ENCODE data around the gene ARID1B. TPM values are rescaled to one million over a fixed set of nuclear protein-coding genes. Genes with fewer than 3 reads are reported as not detected.

ARID1B gene
- polyA plus RNA-seq, 4 donors: 7.3 to 43.5 (median 17.0) TPM

DNA sequence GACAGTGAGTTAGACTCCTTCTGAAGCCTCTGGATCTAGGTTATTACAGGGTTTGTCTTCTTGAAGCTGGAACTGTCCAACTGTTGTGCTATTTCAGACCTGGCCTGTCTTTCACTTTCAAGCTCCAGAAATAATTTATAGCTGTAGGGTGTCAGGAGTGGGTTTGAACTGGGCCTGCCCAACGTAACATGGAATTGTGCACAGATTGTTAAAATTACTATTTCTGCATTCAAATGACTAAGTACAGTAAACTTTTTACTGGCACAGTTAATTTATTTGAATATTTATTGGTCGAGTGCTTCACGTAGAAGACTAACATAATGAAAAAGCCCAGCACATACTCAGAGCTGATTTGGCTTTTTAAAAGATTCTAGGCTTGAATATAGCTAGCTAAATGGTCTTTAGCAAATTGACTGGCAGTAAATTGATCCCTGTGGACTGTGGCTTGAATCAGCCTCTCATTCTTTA lies 74.3 kb downstream of the ARID1B start:
- peaks cover 0 to 4% (median 0%) of the 10 kb centered on the region in 3 donors for H3K36me3 ChIP-seq (ENCODE audit: control insufficient read depth in 3 of 3, insufficient read depth in 2 of 3, low read depth in 1 of 3, low read length in 3 of 3)
- FAIRE-seq (no peak), DNase-seq (no peak)
- H3K4me3 ChIP-seq (ENCODE audit: low read depth in 1 of 3, low read length in 3 of 3): no peak overlapping the region
- peaks cover 0 to 22% (median 4%) of the 10 kb centered on the region in 3 donors for H3K4me1 ChIP-seq (ENCODE audit: control insufficient read depth in 3 of 3, insufficient read depth in 2 of 3, low read depth in 1 of 3, low read length in 2 of 3)
- H3K9me3 ChIP-seq (ENCODE audit: control insufficient read depth in 2 of 2, insufficient read depth in 1 of 2, low read depth in 1 of 2, low read length in 1 of 2): no peaks in the 10 kb centered on the region
- WGBS, 3 donors: 58 to 72% (median 69%) methylated on average over 3 of the region's 3 CpGs
- no peaks in the 10 kb centered on the region for H3K27me3 ChIP-seq (ENCODE audit: control insufficient read depth in 3 of 3, insufficient read depth in 3 of 3, low read length in 3 of 3)
- H3K27ac ChIP-seq (ENCODE audit: low read depth in 1 of 3, low read length in 2 of 3): no peak overlapping the region

DNA sequence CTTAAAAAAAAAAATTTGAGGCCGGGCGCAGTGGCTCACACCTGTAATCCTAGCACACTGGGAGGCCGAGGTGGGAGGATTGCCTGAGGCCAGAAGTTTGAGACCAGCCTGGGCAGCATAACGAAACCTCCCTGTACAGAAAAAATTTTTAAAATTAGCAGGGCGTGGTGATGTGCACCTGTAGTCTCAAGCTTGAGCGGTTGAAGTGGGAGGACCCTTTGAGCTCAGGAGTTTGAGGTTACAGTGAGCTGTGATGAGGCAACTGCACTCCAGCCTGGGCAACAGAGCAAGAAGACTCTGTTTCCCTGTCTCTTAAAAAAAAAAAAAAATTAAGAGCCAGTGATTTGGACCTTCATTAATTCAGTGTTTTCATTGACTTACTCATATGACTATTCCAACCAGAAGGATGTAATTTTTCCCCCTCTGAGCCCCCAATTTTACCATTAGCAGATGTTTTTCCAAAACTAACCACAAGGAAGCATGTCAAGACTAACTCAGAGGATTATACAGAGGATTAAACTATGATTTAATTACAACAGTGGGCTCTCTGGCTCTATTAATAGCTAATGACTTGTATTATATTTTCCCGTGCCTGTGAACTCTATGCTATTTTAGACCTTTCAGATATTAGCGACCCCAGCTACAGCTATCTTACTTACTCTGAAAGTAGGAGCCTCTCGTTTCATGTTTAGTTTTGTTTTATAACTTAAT lies 75.1 kb downstream of the ARID1B start:
- FAIRE-seq (no peak), DNase-seq (no peak)
- Histone ChIP-seq H3K9me3 (ENCODE audit: control insufficient read depth in 2 of 2, insufficient read depth in 1 of 2, low read depth in 1 of 2, low read length in 1 of 2) (no peaks in the 10 kb centered on the region), H3K27me3 (ENCODE audit: control insufficient read depth in 3 of 3, insufficient read depth in 3 of 3, low read length in 3 of 3) (no peaks in the 10 kb centered on the region), H3K27ac (ENCODE audit: low read depth in 1 of 3, low read length in 2 of 3) (no peak overlapping the region), H3K4me1 (ENCODE audit: control insufficient read depth in 3 of 3, insufficient read depth in 2 of 3, low read depth in 1 of 3, low read length in 2 of 3) (peaks cover 0 to 22% (median 4%) of the 10 kb centered on the region in 3 donors), H3K4me3 (ENCODE audit: low read depth in 1 of 3, low read length in 3 of 3) (no peak overlapping the region), H3K36me3 (ENCODE audit: control insufficient read depth in 3 of 3, insufficient read depth in 2 of 3, low read depth in 1 of 3, low read length in 3 of 3) (peaks cover 0 to 3% (median 0%) of the 10 kb centered on the region in 3 donors)
- 76 to 82% (median 77%) methylated on average over 9 of the region's 9 CpGs for WGBS, 3 donors

DNA sequence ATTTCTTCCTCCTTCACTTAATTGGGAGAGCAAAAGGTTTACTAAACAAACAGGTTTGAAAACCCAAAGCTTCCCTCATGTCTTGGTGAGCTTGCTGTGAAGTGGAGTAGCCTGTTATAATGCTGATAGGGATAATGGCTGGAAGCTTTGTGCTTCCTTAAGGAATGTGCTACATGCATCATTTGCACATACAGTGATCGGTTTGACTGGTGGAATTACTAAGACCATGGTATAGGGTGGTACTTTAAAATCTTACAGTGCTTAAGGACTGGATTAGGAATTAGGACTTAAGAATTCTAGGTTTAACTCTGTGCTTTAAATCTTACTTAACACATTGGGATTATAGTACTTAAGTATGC lies 75.7 kb downstream of the ARID1B start:
- no peak for FAIRE-seq
- Histone ChIP-seq H3K4me3 (ENCODE audit: low read depth in 1 of 3, low read length in 3 of 3) (no peak overlapping the region), H3K27me3 (ENCODE audit: control insufficient read depth in 3 of 3, insufficient read depth in 3 of 3, low read length in 3 of 3) (no peaks in the 10 kb centered on the region), H3K4me1 (ENCODE audit: control insufficient read depth in 3 of 3, insufficient read depth in 2 of 3, low read depth in 1 of 3, low read length in 2 of 3) (peaks cover 0 to 20% (median 4%) of the 10 kb centered on the region in 3 donors), H3K27ac (ENCODE audit: low read depth in 1 of 3, low read length in 2 of 3) (no peak overlapping the region), H3K36me3 (ENCODE audit: control insufficient read depth in 3 of 3, insufficient read depth in 2 of 3, low read depth in 1 of 3, low read length in 3 of 3) (peaks cover 0 to 3% (median 0%) of the 10 kb centered on the region in 3 donors), H3K9me3 (ENCODE audit: control insufficient read depth in 2 of 2, insufficient read depth in 1 of 2, low read depth in 1 of 2, low read length in 1 of 2) (no peaks in the 10 kb centered on the region)
- no peak for DNase-seq
- 83 to 97% (median 89%) methylated on average over 1 of the region's 1 CpG for WGBS, 3 donors

DNA sequence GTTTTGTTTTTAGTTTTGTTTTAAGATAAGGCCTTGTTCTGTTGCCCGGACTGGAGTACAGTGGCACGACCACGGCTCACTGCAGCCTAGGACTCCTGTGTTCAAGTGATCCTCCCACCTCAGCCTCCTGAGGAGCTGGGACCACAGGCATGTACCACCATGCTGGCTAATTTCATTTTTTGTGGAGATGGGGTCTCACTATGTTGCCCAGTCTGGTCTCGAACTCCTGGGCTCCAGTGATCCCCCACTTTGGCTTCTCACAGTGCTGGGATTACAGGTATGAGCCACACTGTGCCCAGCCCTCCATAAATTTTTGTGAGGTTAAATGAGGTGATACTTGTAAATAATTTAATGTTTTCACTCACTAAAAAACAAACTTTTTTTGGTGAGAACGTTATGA lies 76.6 kb downstream of the ARID1B start:
- Histone ChIP-seq H3K27ac (ENCODE audit: low read depth in 1 of 3, low read length in 2 of 3) (no peak overlapping the region), H3K27me3 (ENCODE audit: control insufficient read depth in 3 of 3, insufficient read depth in 3 of 3, low read length in 3 of 3) (no peaks in the 10 kb centered on the region), H3K4me3 (ENCODE audit: low read depth in 1 of 3, low read length in 3 of 3) (no peak overlapping the region), H3K9me3 (ENCODE audit: control insufficient read depth in 2 of 2, insufficient read depth in 1 of 2, low read depth in 1 of 2, low read length in 1 of 2) (no peaks in the 10 kb centered on the region), H3K4me1 (ENCODE audit: control insufficient read depth in 3 of 3, insufficient read depth in 2 of 3, low read depth in 1 of 3, low read length in 2 of 3) (peaks cover 0 to 20% (median 4%) of the 10 kb centered on the region in 3 donors), H3K36me3 (ENCODE audit: control insufficient read depth in 3 of 3, insufficient read depth in 2 of 3, low read depth in 1 of 3, low read length in 3 of 3) (peaks cover 0 to 3% (median 0%) of the 10 kb centered on the region in 3 donors)
- FAIRE-seq: no peak
- WGBS, 3 donors: 90 to 94% (median 90%) methylated on average over 5 of the region's 5 CpGs
- no peak for DNase-seq

DNA sequence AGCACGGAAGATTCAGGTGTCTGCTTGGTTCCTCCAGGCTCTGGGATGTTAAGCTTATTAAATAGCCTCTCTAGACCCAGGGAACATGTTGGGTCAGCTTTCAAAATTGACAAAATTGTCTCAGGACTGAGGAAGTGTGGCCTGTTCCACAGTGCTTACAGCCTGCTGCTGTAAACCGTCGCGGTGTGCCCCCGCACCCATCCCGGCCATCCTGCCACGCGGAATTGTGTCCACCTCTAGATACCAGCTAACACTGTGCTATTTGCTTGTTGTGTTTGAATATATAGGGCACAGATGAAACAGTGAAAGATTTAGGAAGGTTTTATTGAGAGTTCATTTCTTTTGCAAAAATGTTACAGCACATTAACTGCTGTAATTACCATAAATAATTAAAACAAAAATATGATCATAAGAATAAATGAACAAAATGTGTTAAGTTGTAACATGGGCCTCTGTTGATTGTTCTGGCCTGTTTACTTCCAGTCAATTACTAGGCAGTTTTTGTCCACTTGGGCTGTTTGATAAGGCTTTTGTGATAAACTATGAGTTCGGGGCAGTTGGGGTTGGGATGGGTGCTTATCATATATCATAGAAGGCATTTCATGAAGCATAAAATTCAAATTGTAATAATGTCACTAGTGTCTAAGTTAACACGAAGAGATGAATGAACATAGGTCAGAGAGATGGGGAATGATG lies 77.4 kb downstream of the ARID1B start:
- H3K9me3 ChIP-seq (ENCODE audit: control insufficient read depth in 2 of 2, insufficient read depth in 1 of 2, low read depth in 1 of 2, low read length in 1 of 2): no peaks in the 10 kb centered on the region
- no peaks in the 10 kb centered on the region for H3K27me3 ChIP-seq (ENCODE audit: control insufficient read depth in 3 of 3, insufficient read depth in 3 of 3, low read length in 3 of 3)
- DNase-seq: no peak
- no peak overlapping the region for H3K27ac ChIP-seq (ENCODE audit: low read depth in 1 of 3, low read length in 2 of 3)
- H3K4me3 ChIP-seq (ENCODE audit: low read depth in 1 of 3, low read length in 3 of 3): no peak overlapping the region
- no peak for FAIRE-seq
- H3K4me1 ChIP-seq (ENCODE audit: control insufficient read depth in 3 of 3, insufficient read depth in 2 of 3, low read depth in 1 of 3, low read length in 2 of 3): peaks cover 0 to 20% (median 4%) of the 10 kb centered on the region in 3 donors
- 91 to 93% (median 92%) methylated on average over 10 of the region's 10 CpGs for WGBS, 3 donors
- peaks cover 0 to 3% (median 0%) of the 10 kb centered on the region in 3 donors for H3K36me3 ChIP-seq (ENCODE audit: control insufficient read depth in 3 of 3, insufficient read depth in 2 of 3, low read depth in 1 of 3, low read length in 3 of 3)

DNA sequence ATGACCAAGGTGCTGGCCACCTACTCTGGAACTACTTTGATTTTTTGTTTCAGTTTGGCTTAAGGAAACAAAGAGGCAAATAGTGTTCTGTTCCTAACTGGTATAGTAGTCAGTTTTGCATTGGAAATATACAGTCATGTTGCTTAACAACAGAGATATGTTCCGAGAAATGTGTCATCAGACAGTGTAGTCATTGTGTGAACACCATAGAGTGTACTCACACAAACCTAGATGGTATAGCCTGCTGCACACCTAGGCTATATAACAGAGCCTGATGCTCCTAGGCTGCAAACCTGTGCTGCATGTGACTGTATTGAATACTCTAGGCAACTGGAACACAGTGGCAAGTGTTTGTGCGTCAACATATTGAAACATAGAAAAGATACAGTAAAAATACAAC lies 80.4 kb downstream of the ARID1B start:
- WGBS, 3 donors: 89 to 91% (median 90%) methylated on average over 2 of the region's 2 CpGs
- Histone ChIP-seq H3K36me3 (ENCODE audit: control insufficient read depth in 3 of 3, insufficient read depth in 2 of 3, low read depth in 1 of 3, low read length in 3 of 3) (peaks cover 0 to 3% (median 0%) of the 10 kb centered on the region in 3 donors), H3K4me3 (ENCODE audit: low read depth in 1 of 3, low read length in 3 of 3) (no peak overlapping the region), H3K27me3 (ENCODE audit: control insufficient read depth in 3 of 3, insufficient read depth in 3 of 3, low read length in 3 of 3) (no peaks in the 10 kb centered on the region), H3K4me1 (ENCODE audit: control insufficient read depth in 3 of 3, insufficient read depth in 2 of 3, low read depth in 1 of 3, low read length in 2 of 3) (peaks cover 0 to 11% (median 0%) of the 10 kb centered on the region in 3 donors), H3K9me3 (ENCODE audit: control insufficient read depth in 2 of 2, insufficient read depth in 1 of 2, low read depth in 1 of 2, low read length in 1 of 2) (no peaks in the 10 kb centered on the region), H3K27ac (ENCODE audit: low read depth in 1 of 3, low read length in 2 of 3) (no peak overlapping the region)
- no peak for FAIRE-seq
- no peak for DNase-seq

DNA sequence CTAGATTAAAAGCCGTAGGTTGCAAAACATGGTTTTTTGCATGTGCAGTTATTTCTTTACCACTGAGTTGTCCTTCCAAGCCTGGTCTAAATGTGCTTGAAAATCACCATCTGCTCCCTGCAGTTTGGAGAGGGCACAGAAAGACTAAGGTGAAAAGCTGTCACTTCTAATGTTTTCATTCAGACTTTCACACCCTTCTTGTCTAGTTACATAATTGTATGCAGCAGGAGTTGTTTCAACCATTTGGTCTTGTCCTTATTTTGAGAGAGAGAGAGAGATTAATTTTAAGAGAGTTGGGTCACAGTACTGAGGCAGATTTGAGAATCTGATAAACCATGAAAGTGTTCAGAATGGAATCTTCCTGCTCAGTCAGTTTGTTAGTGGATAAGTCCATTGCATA lies 82.5 kb downstream of the ARID1B start:
- FAIRE-seq: no peak
- Histone ChIP-seq H3K27ac (ENCODE audit: low read depth in 1 of 3, low read length in 2 of 3) (no peak overlapping the region), H3K27me3 (ENCODE audit: control insufficient read depth in 3 of 3, insufficient read depth in 3 of 3, low read length in 3 of 3) (no peaks in the 10 kb centered on the region), H3K36me3 (ENCODE audit: control insufficient read depth in 3 of 3, insufficient read depth in 2 of 3, low read depth in 1 of 3, low read length in 3 of 3) (no peaks in the 10 kb centered on the region), H3K4me1 (ENCODE audit: control insufficient read depth in 3 of 3, insufficient read depth in 2 of 3, low read depth in 1 of 3, low read length in 2 of 3) (peaks cover 0 to 13% (median 0%) of the 10 kb centered on the region in 3 donors), H3K4me3 (ENCODE audit: low read depth in 1 of 3, low read length in 3 of 3) (no peak overlapping the region), H3K9me3 (ENCODE audit: control insufficient read depth in 2 of 2, insufficient read depth in 1 of 2, low read depth in 1 of 2, low read length in 1 of 2) (no peaks in the 10 kb centered on the region)
- DNase-seq: no peak
- 83 to 96% (median 94%) methylated on average over 1 of the region's 1 CpG for WGBS, 3 donors

DNA sequence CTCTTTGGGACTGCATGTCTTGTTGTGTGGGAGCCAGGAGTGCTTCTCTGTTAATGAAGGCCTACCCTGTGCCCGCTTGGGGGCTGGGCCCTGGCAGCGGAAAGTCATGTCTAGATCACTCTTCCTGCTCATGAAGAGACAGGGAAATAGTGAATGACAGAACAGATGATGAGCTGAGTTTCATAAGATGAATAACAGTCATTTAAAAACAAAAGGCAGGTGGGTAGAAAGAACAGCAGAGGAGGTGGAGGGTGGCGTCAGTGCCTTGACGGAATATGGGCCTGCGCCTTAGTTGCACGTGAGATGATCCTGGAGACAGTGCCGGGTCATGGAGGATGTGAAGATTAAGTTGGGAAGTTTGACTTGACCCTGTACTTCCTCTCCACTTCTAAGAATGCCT lies 85.5 kb downstream of the ARID1B start:
- Histone ChIP-seq H3K36me3 (ENCODE audit: control insufficient read depth in 3 of 3, insufficient read depth in 2 of 3, low read depth in 1 of 3, low read length in 3 of 3) (no peaks in the 10 kb centered on the region), H3K4me3 (ENCODE audit: low read depth in 1 of 3, low read length in 3 of 3) (no peak overlapping the region), H3K27me3 (ENCODE audit: control insufficient read depth in 3 of 3, insufficient read depth in 3 of 3, low read length in 3 of 3) (no peaks in the 10 kb centered on the region), H3K4me1 (ENCODE audit: control insufficient read depth in 3 of 3, insufficient read depth in 2 of 3, low read depth in 1 of 3, low read length in 2 of 3) (peaks cover 2 to 12% (median 2%) of the 10 kb centered on the region in 3 donors), H3K27ac (ENCODE audit: low read depth in 1 of 3, low read length in 2 of 3) (no peak overlapping the region), H3K9me3 (ENCODE audit: control insufficient read depth in 2 of 2, insufficient read depth in 1 of 2, low read depth in 1 of 2, low read length in 1 of 2) (no peaks in the 10 kb centered on the region)
- WGBS, 3 donors: 85 to 95% (median 90%) methylated on average over 7 of the region's 7 CpGs
- no peak for DNase-seq
- FAIRE-seq: no peak

All from small intestine (tissue), 7 donors.